MM.1S (cell line): Measurements from ENCODE around the gene NOC4L.

Source experiments
- DNase-seq: peaks from one replicate; pipeline ENCODE4 v3.0.0-alpha.2; 2015
- H2AFZ ChIP-seq: fragments of 300-600 bp; sonication (generic); 2 replicates; pipeline ENCODE4 v1.6.0; 2016; ENCODE audit warnings: antibody characterized with exemption, low read length
- H3F3A ChIP-seq: fragments of 300-600 bp; sonication (generic); 2 replicates; pipeline ENCODE4 v1.6.1; 2016; ENCODE audit warnings: mild to moderate bottlenecking, antibody characterized with exemption, low read length, moderate library complexity, mixed read lengths; ENCODE audit not compliant: insufficient read depth
- H3K27ac ChIP-seq: fragments of 300-600 bp; sonication (generic); 2 replicates; pipeline ENCODE4 v1.5.1; 2016; ENCODE audit warnings: mild to moderate bottlenecking, low read length
- H3K27me3 ChIP-seq: fragments of 300-600 bp; sonication (generic); replicated peaks from 2 replicates; pipeline ENCODE4 v1.6.0; 2016; ENCODE audit warnings: low read length; ENCODE audit not compliant: insufficient read depth
- H3K36me3 ChIP-seq: fragments of 300-600 bp; sonication (generic); replicated peaks from 2 replicates; pipeline ENCODE4 v1.6.1; 2016; ENCODE audit warnings: mild to moderate bottlenecking, low read length, mixed read lengths; ENCODE audit not compliant: insufficient read depth
- H3K4me1 ChIP-seq: fragments of 300-600 bp; sonication (generic); 2 replicates; pipeline ENCODE4 v1.6.1; 2016; ENCODE audit warnings: low read length, mixed read lengths
- H3K4me2 ChIP-seq: fragments of 300-600 bp; sonication (generic); 2 replicates; pipeline ENCODE4 v1.6.0; 2016; ENCODE audit warnings: low read depth, low read length
- H3K4me3 ChIP-seq: fragments of 300-600 bp; sonication (generic); 2 replicates; pipeline ENCODE4 v1.5.1; 2016; ENCODE audit warnings: low read length, mixed read lengths
- H3K79me2 ChIP-seq: fragments of 300-600 bp; sonication (generic); 2 replicates; pipeline ENCODE4 v1.6.1; 2016; ENCODE audit warnings: mixed run types, low read length, mixed read lengths
- H3K9ac ChIP-seq: fragments of 300-600 bp; sonication (generic); 2 replicates; pipeline ENCODE4 v1.6.1; 2016; ENCODE audit warnings: low read length, mixed read lengths
- H3K9me2 ChIP-seq: fragments of 300-600 bp; sonication (generic); replicated peaks from 2 replicates; pipeline ENCODE4 v1.6.1; 2016; ENCODE audit warnings: mild to moderate bottlenecking, low read length, mixed read lengths; ENCODE audit not compliant: insufficient read depth
- H3K9me3 ChIP-seq: fragments of 300-600 bp; sonication (generic); replicated peaks from 2 replicates; pipeline ENCODE4 v1.6.1; 2016; ENCODE audit warnings: mild to moderate bottlenecking, low read length, mixed read lengths; ENCODE audit not compliant: insufficient read depth
- H4K20me1 ChIP-seq: fragments of 300-600 bp; sonication (generic); 2 replicates; pipeline ENCODE4 v1.6.1; 2016; ENCODE audit warnings: mild to moderate bottlenecking, low read length, moderate library complexity, mixed read lengths; ENCODE audit not compliant: insufficient read depth
- CTCF ChIP-seq: fragments of 300-600 bp; sonication (generic); IDR thresholded peaks from 2 replicates; pipeline ENCODE4 v1.5.1; 2016; ENCODE audit warnings: antibody characterized with exemption, low read length, mixed read lengths
- EZH2 ChIP-seq: fragments of 300-600 bp; sonication (generic); optimal IDR thresholded peaks from 2 replicates; pipeline ENCODE3; 2017; ENCODE audit warnings: low read depth, mild to moderate bottlenecking, antibody characterized with exemption, low read length, mixed read lengths
- EZH2phosphoT487 ChIP-seq: fragments of 300-600 bp; sonication (generic); IDR thresholded peaks from 2 replicates; pipeline ENCODE4 v1.6.1; 2018; ENCODE audit warnings: antibody characterized with exemption, low read length

Gene NOC4L

GRCh38 chr12:132145334-132145733 lies 1.1 kb downstream of the NOC4L start:
- Histone ChIP-seq H4K20me1 (no peaks in the 10 kb centered on the region), H3K9ac (peak overlapping the region; percentile 87; the same call in 1 of the 2 replicates), H3K27me3 (no peaks in the 10 kb centered on the region), H3F3A (no peaks in the 10 kb centered on the region), H2AFZ (no peak overlapping the region), H3K4me1 (no peaks in the 10 kb centered on the region), H3K4me3 (peak overlapping the region; percentile 80; the same call in 1 of the 2 replicates), H3K79me2 (peaks cover 43% of the 10 kb centered on the region), H3K9me2 (no peaks in the 10 kb centered on the region), H3K27ac (no peak overlapping the region), H3K9me3 (no peaks in the 10 kb centered on the region), H3K36me3 (no peaks in the 10 kb centered on the region), H3K4me2 (peak overlapping the region; percentile 69)
- DNase-seq, result no peak
- TF ChIP-seq EZH2, result no peak
- TF ChIP-seq CTCF, result no peak
- TF ChIP-seq EZH2phosphoT487, result no peak

DNA sequence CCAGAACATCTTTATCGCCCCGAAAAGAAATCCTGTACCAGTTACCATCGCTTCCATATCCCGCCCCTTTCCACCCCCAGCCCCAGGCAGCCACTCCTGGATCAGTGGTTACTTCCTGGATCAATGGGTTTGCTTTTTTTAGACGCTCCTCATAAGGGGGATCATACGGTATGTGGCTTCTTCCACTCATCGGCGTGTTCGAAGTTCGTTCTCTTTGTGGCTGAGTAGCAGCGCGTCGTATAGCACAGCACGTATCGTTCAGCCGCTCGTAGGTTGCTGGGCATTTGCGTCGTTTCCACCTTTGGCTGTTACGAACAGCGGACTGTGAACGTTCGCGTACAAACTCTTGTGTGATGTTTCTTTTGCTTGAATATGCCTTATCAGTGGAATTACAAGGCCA lies 1.8 kb downstream of the NOC4L start:
- Histone ChIP-seq H2AFZ (no peak overlapping the region), H3F3A (no peaks in the 10 kb centered on the region), H3K4me3 (no peak overlapping the region), H4K20me1 (no peaks in the 10 kb centered on the region), H3K9me3 (no peaks in the 10 kb centered on the region), H3K4me2 (no peak overlapping the region), H3K4me1 (no peaks in the 10 kb centered on the region), H3K79me2 (peaks cover 43% of the 10 kb centered on the region), H3K9ac (no peak overlapping the region), H3K9me2 (no peaks in the 10 kb centered on the region), H3K27ac (no peak overlapping the region), H3K27me3 (no peaks in the 10 kb centered on the region), H3K36me3 (no peaks in the 10 kb centered on the region)
- TF ChIP-seq EZH2, result no peak
- no peak for TF ChIP-seq EZH2phosphoT487
- no peak for TF ChIP-seq CTCF
- no peak for DNase-seq

- no peaks in the 10 kb centered on the region for H4K20me1 ChIP-seq
- no peak overlapping the region for H3K4me3 ChIP-seq
- H3K36me3 ChIP-seq, result no peaks in the 10 kb centered on the region
- no peaks in the 10 kb centered on the region for H3K27me3 ChIP-seq
- H3K9ac ChIP-seq, result no peak overlapping the region
- H2AFZ ChIP-seq, result no peak overlapping the region
- H3K9me2 ChIP-seq, result no peaks in the 10 kb centered on the region
- H3K27ac ChIP-seq, result no peak overlapping the region
- no peak for TF ChIP-seq EZH2phosphoT487
- TF ChIP-seq EZH2, result no peak
- no peak for TF ChIP-seq CTCF
- no peaks in the 10 kb centered on the region for H3K4me1 ChIP-seq
- no peaks in the 10 kb centered on the region for H3K9me3 ChIP-seq
- DNase-seq, result no peak
- no peak overlapping the region for H3K4me2 ChIP-seq
- H3F3A ChIP-seq, result no peaks in the 10 kb centered on the region
- peaks cover 40% of the 10 kb centered on the region for H3K79me2 ChIP-seq
These were observed 2.6 kb downstream of the NOC4L start for GRCh38 chr12:132146772-132147422.
